HuH-7.5 (cell line): ENCODE results near the gene ATP2B3.

ENCODE experiments used
- DNase-seq: peaks from one replicate; pipeline ENCODE4 v3.0.0; 2011; ENCODE audit warnings: low spot score

The ATP2B3 gene

DNA sequence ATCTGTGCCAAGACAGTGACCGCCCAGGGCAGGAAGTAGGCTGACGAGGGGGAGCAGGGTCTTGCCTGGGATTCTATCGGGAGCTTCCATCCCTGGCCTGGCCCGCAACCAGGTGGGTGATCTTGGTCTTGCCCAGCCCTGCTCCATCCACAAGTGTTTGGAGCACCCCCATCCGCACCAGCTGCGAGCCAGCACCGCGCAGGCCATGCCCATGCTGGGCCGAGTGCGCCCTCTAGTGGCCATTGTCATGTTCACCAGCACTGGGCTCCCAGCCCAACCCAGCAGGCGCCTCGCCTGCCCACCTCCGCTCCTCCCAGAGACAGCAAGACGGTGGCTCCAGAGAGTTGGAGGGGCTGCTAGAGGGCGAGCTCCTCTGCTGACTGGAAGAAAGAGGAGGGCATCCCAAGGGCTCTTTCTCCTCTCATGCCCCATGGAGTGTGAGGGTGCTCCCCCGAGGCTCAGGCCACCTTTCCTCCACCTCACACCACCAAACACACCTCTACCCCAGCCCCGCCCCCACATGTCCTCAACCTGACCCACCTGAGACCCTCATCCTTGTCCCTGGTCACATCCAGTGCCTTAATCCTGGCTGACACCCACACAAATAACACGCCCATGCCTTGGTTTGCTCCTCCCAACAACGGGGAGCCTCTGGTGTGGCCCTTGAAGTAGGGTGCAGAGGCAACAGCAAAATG, 9.8 kb upstream of the ATP2B3 start:
- peak; percentile 92 for DNase-seq

DNA sequence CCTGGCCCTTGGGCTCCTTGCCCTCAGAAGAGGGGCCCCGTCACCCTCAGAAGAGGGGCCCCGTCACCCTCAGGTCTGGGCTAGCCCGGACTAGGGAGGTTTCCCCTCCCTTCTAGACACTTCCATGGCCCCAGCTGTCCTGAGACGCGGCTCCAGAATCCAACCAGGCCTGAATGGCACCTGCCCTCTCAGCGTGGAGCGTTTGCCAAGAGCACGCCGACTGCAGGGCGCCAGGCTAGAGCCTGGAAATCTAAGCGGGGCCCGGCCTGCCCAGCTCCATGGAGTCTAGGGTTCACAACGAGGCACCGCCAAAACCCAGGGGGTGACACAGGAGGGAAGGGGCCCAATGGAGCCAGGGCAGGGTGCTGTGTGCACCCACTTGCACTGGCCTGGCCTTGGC, 7.8 kb upstream of the ATP2B3 start:
- no peak for DNase-seq

DNA sequence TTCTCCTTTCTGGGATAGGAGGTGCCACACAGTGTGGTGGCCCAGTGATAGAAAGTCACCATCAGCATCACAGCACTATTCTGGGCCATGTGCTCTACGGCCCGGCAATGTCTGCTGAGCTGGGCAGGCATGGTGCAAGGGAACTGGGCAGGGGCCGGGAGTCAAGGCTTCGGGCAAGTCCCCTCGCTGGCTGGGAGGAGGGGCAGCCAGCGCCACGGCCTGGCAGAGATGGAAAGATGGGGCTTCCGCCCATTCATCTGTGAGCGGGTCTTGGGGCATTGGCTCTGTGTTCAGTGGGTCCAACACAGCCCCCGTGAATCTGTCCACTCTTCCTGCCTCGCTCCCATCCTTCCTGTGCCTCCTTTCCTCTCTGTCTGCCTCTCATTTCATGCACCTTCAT, 7.1 kb upstream of the ATP2B3 start:
- no peak for DNase-seq

DNA sequence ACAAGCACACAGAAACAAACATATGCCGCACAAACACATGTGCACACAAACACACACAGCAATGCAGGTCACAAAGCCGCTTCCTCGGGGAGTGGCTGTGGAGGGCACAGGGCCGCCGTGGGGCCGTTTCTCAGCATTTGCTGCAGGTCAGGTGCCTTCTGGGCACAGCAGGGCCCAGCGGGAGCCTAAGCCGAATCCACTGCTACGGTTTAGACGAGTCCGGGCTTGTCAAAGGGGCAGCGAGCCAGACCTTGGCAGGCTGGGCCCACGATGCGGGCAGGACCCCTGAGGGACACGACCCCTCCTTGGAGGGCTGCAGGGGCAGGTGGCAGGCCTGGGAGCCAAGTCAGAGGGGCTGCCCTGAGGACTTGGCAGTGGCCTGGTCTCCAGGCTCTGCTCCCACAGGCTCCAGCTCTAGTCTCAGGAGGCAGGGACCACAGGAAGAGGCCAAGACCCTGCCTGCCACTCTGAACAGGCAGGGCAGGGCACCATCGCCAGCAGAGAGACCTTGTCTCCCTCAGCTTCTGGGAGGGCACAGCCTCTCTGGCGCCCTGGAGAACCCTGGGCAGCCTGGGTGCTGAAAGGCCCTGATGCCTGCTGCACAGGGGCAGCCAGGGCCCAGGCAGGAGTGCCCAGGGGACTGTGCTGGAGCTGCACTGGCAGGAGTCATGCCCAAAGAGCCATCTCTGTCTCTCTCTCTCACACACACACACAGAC, 5.5 kb upstream of the ATP2B3 start:
- no peak for DNase-seq

DNA sequence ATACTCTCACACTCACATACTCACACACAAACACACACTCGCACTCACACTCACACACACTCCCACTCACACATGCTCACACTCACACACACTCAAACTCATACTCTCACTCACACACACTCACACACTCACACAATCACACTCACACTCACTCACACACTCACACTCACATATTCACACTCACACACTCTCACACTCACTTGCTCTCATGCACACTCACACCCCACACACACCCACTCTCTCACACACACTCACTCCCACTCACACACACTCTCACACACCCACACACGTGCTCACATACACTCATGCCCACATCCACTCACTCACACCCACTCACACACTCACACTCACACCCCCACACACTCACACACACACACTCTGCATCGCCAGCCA, 4.9 kb upstream of the ATP2B3 start:
- no peak for DNase-seq

DNA sequence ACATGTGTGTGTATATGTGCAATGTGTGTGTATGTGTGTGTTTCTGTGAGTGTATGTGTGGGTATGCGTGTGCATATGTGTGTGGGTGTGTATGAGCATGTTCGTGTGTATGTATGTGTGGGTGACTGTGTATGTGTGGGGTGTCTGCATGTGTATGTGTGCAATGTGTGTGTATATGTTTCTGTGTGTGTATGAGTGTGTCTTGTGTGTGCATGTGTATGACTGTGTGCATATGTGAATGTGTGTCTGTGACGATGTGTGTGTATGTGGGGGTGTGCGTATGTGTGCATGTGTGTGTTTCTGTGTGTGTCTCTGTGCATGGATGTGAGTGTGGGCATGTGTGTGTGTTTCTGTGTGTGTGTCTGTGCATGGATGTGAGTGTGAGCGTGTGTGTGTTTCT, 4.2 kb upstream of the ATP2B3 start:
- no peak for DNase-seq

DNA sequence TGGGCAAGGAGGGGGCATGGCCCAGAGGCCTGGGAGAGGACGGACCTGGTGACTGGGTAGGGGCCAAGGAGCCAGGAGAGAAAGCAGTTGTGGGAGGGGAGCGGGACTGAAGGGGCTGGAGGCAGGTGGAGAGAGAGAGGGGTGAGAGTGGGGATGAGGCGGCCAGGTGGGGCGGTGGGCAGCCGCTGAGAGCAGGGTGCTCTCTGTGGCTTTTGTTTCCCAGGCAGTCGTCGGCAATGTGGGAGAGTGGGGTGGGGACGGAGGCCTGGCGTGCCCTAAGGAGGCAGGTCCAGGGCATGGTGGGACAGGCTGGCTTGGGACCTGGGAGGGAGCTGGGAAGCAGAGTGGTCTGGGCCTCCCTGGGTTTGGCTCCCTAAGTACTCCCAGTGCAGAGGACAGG, 3.2 kb upstream of the ATP2B3 start:
- DNase-seq = no peak

DNA sequence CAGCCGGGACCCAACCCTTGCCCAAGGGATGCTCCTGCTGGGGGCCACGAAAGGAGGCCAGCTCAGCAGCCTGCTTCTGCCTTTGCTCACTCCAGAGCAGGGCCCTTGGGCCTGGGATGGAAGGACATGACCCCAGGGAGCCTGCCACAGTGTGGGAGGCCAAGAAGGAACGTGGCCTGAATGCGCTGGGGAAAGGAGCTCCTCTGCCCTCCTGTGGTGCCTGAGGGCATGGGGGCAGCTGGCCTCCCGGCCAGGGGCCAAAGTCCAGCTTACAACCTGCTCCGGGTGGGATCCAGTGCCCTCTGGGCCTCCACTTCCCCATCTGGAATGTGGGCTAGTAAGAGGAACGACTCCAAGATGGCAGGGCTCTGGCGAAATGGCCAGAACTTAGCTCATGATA, 2.0 kb upstream of the ATP2B3 start:
- no peak for DNase-seq

DNA sequence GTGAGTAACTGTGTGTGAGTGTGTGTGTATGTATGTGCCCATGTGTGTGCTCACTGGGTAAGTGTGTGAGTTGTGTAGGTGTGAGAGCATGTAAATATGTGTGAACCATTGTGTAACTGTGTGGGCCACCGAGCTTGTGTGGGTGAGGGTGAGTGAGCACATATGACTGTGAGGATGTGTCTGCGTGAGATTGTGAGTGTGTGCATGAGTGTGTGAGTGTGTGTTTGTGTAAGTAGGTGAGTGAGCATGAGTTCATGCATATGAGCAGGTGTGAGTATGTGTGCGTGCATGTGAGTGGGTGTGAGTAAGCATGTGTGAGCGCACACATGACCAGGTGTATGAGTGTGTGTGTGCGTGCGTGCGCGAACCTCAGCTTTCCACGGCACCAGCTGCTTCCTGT, 1.4 kb upstream of the ATP2B3 start:
- no peak for DNase-seq

DNA sequence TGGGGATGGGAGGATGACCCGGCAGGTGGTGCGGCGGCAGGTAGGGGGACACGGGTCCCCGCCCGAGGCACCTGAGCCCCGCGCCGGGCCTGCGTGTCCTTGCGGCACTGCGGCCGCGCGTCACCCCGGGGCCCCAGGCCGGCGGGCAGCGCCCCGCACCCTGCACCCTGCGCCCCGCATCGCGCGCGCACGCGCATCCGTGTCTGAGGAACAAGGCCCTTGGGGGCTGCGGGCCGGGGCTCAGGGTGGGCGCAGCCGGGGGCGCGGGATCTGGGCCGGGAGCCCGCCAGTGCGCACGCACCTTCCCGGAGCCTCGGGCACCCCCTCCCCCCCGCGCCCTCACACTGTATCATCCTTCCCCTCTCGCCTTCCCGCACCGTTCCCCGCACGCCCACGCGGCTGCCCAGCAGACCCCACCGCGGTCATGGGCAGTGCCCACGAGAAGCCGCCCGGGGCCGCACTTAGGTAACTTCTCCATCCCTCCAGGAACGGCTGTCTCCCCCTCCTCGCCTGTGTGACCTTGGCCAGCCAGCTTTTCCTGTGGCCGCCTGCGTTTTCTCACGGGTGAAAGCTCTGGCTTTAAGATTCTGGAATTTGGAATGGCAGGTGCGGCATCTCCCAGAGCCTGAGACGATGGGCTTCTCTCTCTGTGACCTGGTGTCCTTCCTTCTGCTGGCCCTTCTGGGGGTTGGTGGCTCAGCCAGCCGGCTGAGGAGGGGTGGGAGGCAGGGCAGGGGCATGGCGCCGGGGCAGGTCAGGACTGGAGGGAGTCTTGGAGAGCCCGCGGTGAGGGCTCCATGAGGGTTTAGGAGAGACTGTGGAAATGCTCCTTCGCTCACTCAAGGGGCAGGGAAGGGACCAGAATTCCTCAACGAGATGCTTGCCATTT, 748 bp downstream of the ATP2B3 start:
- DNase-seq = no peak

DNA sequence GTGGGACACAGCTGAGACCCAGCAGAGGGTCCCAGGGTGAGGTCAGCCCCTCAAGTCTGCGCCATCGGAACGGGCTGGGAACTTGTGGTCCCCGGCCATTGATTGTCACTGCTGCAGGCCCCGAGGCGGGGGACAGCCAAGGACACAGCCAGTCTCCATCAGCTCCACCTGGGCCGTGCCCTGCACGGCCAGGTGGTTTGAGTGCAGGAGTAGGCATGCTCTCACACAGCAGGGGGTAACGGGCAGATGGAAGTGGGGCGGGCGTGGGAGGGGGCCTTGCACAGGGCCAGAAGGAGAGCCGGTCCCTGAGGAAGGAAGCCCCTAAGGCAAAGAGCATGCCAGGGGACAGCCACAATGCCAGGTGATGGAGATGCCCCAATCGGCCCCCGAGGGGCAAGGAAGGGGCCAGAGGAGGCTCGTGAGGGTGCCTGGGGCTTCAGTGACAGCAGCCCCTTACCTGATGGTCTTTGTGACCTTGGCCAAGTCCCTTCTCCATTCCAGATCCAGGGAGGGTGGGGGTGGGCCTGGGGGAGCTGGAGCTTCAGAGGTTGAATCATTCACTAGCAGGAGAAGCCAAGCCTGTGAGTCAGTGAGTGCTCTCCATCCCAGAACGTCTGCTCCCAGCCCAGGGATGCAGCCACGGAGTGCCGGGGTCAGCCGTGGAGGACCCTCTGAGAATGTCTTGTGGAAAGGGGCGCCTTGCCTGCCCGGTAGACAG, 2.3 kb downstream of the ATP2B3 start:
- DNase-seq = no peak

DNA sequence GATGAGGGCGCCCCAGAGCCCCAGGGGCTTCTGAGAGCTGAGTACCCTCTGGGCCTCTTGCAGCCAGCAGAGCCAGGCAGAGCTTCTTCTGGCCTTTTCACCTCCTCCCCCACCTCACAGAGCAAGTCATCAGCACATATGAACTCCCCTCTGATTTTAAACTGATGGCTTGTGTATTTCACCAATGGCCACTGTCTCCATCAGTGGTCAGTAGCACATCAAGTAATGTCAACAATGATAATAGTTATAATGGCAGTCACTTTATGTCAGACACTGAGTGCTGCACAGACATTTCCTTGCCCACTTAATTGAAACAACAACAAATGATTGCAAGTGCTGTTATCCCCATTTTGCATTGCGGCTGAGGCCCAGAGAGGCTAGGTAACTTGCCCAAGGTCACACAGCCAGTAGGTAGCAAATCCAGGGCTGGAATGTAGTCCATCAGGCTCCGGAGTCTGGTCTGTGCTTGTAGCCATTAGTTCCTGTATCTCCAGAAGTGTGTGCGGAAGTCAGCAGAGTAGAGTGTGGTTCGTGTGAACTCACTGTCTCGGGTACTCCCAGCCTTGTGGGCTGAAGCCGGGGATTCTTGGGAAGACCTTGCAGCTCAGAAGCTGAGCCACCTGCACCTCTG, 3.0 kb downstream of the ATP2B3 start:
- DNase-seq = no peak

DNA sequence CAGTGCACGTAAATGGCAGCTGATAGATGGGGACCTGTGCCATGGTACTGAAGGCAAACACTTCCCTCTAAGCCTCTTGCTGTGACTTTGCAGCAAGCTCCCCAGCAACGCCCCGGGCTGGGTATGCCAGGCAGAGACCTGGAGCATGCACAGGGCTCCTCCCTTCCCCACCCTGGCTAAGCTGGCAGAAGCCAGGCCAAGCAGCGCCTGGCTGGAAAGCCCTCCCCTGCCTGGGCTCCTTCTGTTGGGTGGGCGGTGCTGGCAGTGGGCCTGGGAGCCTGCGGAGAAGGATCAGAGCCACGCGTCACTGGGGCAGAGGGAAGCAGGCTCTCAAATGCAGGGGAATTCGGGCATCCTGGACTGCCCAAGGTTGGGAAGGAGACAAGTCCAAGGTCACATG, 3.6 kb downstream of the ATP2B3 start:
- no peak for DNase-seq

DNA sequence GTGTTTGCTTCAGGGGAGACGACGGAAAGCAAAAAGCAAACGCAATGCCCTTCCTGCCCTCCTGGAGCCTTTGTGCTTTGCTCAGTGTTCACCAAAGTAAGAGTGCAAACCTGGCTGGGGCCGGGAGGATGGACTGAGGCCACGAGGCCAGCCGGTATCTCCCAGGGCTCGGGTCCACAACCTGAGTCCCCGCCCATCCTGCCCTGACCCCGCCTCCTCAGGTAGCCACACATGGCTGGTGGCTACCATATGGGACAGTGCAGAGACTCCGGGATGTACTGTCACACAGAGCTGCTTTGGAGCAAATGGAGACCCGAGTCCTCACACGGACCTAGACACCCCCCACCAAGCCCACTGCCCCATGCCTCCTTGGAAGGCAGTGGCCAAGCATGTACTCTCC, 4.8 kb downstream of the ATP2B3 start:
- DNase-seq = no peak

DNA sequence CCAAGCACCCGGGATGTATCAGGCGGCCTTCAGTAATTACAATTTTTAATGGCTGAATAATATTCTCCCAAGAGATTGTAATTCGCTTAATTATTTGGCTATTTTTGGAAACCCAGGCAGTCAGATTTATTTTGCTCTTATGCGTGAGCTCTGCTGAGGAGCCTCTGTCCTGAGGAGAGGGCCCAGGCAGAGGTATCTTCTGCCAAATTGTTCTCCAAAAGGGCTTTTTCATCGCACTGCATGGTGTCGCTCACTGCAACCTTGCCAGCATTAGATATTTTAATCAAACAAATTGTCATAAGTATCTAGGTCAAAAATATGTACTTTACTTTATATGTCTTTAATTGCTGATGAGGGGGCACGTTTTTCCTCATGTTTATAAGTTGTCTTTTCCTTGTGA, 5.8 kb downstream of the ATP2B3 start:
- DNase-seq = no peak

DNA sequence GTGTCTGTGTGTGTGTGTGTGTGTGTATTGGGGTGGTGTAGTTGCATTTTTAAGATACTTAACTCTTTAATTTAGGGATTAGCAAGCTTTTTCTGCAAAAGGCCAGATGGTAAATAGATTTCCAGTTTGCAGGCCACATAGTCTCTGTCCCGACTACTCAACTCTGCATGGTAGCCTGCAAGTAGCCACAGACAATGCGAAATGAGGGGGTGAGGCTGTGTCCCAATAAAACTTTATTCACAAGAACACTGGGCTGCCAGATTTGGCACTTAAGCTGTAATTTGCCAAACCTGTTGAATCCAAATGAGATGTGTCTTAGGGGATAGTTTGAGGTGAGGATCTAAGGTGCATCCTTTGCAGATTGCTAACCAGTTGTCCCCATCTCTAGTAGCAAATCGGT, 6.8 kb downstream of the ATP2B3 start:
- no peak for DNase-seq

DNA sequence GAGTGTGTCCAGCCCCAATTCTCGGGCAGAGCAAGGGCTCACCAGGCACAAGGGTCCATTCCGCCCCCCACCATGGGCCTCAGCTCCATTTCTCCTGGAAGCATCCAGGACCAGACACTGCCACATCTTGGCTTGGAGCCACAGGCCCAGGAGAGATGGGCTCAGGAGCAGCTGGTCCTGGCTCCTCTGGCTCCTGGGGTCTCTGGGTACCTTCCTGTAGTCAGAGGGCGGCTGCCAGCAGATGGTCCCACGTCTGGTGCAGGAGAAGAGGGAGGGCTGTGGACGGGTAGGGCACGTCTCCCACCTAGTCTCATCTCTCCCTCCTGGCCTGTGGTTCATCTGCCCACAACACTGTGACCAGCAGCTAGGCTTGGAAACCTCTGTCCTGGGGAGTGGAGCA, 8.0 kb downstream of the ATP2B3 start:
- DNase-seq = no peak

DNA sequence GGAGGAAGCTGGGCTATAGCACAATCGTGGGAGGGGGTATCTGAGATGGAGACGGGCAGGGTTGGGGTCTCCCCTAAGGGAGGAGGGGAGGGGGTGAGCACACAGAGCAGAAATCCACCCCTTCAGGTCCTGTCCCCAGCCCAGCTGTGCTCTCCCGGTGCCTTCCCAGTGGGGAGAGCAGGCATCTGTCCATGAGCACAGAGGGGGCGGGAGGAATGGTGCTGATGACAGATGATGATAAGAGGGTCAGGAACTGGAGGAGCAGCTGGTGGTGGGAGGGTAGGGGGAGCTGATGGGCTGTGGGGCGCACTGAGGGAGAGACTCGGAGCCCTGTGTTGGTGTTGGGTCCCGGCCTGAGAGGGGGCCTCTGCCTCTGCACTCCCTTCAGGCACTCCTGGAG, 8.6 kb downstream of the ATP2B3 start:
- DNase-seq = no peak

DNA sequence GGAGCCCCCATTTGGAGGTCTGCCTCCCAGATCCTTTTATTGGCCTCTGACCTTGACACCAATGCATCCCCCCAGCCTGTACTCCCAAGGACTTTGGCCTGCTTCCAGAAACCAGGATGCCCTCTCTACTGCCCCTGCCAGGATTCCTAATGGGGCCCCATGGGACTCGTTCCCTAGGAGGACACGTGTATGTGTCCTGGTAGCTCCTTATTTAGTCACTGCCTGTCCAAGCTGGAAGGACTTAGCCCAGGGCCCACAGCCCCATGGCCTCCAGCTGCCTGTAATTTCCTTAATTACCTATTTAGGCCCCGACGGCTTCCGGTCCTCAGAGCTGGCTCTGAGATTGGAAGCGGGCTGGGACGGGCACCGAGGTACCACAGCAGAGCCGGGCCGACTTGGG, 9.4 kb downstream of the ATP2B3 start:
- DNase-seq = no peak

DNA sequence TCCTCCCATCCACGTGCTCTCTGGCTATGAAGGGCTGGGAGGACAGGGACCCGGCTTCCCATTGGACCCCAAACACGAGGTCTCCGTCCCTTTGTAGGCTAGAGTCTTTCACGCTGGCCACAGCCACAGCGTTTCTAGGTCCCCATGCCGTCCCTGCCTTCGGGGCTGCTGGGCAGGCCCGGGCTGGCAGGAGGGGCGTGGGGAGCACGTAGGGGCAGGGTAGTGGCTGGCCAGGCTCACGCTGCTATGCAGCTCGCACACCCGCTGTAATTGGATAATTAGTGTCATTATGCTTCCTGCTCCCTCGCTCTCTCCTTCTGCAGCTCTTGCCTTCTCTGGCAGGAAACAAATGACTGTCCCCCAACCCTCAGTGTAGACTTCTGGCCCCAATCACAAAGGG, 9.8 kb downstream of the ATP2B3 start:
- DNase-seq = no peak

DNA sequence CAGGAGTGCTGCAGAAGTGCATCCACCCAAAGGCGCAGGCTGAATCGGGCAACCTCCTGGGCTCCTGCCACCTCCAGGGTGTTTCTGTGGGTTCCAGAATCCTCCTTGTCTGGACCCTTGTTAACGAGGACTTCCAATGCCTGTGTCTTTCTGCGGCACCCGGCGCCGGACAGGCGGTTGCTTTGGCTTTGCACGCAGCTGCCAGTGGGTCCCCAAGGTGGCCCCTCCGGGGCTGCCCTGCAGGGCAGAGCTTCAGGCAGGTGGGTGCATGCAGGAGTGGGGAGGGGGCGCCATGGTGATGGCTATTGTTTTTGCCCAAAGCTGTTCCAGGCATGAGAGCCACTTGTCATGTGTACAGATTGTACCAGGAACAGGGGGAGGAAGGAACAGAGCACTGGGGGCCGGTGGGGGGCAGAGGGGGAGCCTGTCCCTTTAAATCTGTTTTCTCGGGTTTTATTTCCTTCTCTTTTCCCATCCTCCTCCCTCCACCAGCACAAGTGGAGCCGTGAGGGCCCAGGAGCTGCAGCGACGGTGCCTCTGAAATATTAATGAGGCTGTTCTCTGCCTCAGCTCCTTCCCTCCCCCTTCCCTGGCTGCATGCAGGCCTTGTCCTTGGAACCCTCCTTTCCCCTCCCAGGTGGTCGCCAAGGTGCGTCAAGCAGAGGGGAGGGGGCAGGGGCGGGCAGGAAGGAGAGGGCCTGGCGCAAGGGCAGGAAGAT, 13.1 kb downstream of the ATP2B3 start:
- DNase-seq = no peak
